Kidney epithelial cell (primary cell): ENCODE data around the gene GREB1. TPM values are rescaled to one million over a fixed set of nuclear protein-coding genes. Genes with fewer than 3 reads are reported as not detected.

ENCODE experiments used
- DNase-seq: peaks from one replicate; pipeline ENCODE4 v3.0.0-alpha.2; 2010; ENCODE audit warnings: low read depth
- H3K27me3 ChIP-seq: 2 replicates; pipeline ENCODE4 v1.6.0; 2011; ENCODE audit warnings: low read length; ENCODE audit not compliant: control insufficient read depth, insufficient read depth
- H3K36me3 ChIP-seq: 2 replicates; pipeline ENCODE4 v1.5.1; 2011; ENCODE audit warnings: low read length; ENCODE audit not compliant: control insufficient read depth, insufficient read depth
- H3K4me3 ChIP-seq: 2 replicates; pipeline ENCODE4 v1.5.1; 2011; ENCODE audit warnings: low read depth, mild to moderate bottlenecking, control low read depth, low read length
- total RNA-seq: library from RNA; depleted of rRNA; stranded (reverse); fragments of >200 nt; gene quantifications from 2 replicates; pipeline ENCODE4 v1.2.3, GENCODE V29; 2015
- TF ChIP-seq, protein P1 (sequence below): IDR thresholded peaks from 2 replicates; pipeline ENCODE4 v1.5.1; 2011; ENCODE audit warnings: mild to moderate bottlenecking, moderate library complexity, low read length, control low read depth, inconsistent platforms; ENCODE audit not compliant: insufficient read depth, poor library complexity, severe bottlenecking

The GREB1 gene
- total RNA-seq, 1 donor from 2014 or later: 2.8 TPM

- no peak for DNase-seq
- Histone ChIP-seq H3K4me3 (no peak overlapping the region), H3K36me3 (no peaks in the 10 kb centered on the region), H3K27me3 (peaks cover 3% of the 10 kb centered on the region)
- TF ChIP-seq, protein P1, sequence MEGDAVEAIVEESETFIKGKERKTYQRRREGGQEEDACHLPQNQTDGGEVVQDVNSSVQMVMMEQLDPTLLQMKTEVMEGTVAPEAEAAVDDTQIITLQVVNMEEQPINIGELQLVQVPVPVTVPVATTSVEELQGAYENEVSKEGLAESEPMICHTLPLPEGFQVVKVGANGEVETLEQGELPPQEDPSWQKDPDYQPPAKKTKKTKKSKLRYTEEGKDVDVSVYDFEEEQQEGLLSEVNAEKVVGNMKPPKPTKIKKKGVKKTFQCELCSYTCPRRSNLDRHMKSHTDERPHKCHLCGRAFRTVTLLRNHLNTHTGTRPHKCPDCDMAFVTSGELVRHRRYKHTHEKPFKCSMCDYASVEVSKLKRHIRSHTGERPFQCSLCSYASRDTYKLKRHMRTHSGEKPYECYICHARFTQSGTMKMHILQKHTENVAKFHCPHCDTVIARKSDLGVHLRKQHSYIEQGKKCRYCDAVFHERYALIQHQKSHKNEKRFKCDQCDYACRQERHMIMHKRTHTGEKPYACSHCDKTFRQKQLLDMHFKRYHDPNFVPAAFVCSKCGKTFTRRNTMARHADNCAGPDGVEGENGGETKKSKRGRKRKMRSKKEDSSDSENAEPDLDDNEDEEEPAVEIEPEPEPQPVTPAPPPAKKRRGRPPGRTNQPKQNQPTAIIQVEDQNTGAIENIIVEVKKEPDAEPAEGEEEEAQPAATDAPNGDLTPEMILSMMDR: peak; percentile 71
These were observed 49.3 kb downstream of the GREB1 start for GRCh38 chr2:11582862-11583752.

DNA sequence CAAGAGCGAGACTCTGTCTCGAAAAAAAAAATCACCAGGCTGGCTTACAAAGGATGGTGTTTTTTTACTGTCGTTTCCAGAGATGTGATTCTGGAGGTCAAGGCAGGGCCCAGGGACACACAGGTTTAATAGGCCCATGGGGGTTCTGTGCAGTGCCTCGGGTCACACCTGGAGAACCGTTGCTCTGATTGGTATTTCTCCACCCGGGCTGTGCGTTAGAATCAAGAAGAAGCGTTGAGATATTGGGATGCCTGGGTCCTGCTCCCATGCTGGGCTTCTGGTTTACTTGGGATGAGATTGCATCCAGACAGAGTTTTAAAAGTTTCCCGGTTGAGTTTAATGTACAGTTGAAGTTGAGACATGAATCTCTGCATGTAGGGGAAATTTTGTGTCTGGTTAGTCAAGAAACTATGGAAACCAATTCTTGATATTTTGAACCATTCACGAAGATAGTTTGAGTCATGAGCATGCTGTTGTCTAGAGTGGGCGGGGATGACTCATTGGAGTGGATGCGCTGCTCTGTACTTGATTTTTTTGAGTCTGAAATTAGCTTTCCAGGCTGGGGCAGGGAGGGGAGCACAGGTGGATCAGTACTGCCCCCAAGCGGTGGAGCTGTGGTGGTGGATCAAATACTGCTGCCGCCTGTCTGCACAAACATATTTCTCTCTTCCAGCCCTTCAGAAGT is 50.1 kb downstream of the GREB1 start:
- TF ChIP-seq, protein P1: peak; percentile 90
- Histone ChIP-seq H3K4me3 (no peak overlapping the region), H3K27me3 (peaks cover 5% of the 10 kb centered on the region), H3K36me3 (no peaks in the 10 kb centered on the region)
- DNase-seq: peak; percentile 75

GRCh38 chr2:11584525-11585056 is 50.7 kb downstream of the GREB1 start:
- H3K27me3 ChIP-seq: peaks cover 5% of the 10 kb centered on the region
- no peak for DNase-seq
- H3K36me3 ChIP-seq: no peaks in the 10 kb centered on the region
- no peak overlapping the region for H3K4me3 ChIP-seq
- TF ChIP-seq, protein P1: no peak

DNA sequence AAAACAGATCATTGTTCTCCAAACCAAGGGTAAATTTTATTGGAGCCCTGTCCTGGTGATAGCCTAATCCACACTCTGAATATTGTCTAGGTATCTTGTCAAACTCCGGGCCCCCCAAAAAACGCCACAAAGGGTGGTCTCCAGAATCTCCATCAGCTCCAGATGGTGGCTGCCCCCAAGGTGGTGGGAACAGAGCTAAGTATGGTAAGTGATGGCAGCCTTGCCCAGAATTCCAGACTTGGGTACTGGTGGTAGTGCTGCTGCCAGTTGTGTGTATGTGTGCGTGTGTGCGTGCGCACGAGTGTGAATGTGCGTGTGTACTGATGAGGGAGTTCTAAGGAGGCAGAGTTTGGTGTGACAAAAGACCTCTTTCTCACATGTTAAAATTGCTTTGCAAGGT is 51.2 kb downstream of the GREB1 start:
- Histone ChIP-seq H3K36me3 (no peaks in the 10 kb centered on the region), H3K27me3 (peaks cover 5% of the 10 kb centered on the region), H3K4me3 (no peak overlapping the region)
- TF ChIP-seq, protein P1: no peak
- no peak for DNase-seq

GRCh38 chr2:11588228-11589110 is 54.6 kb downstream of the GREB1 start:
- Histone ChIP-seq H3K27me3 (peaks cover 2% of the 10 kb centered on the region), H3K36me3 (no peaks in the 10 kb centered on the region), H3K4me3 (no peak overlapping the region)
- DNase-seq: no peak
- TF ChIP-seq, protein P1: no peak
